Hepatocyte (in vitro differentiated cells): ENCODE results near the gene PHF2.

ENCODE experiments used
- CTCF ChIP-seq: fragments of 200-600 bp; sonication (generic); IDR thresholded peaks from 2 replicates; pipeline ENCODE4 v1.5.1; 2016; ENCODE audit warnings: antibody characterized with exemption, mild to moderate bottlenecking; ENCODE audit not compliant: poor library complexity
- EZH2 ChIP-seq: fragments of 200-600 bp; sonication (generic); IDR thresholded peaks from 2 replicates; pipeline ENCODE4 v1.6.1; 2016; ENCODE audit warnings: antibody characterized with exemption, mild to moderate bottlenecking, borderline replicate concordance

- TF ChIP-seq CTCF (no peak), EZH2 (no peak)
Observed at GRCh38 chr9:93588641-93589609, 12.5 kb downstream of the PHF2 start.
